ENCODE measurements around the gene TBC1D2.

- TF ChIP-seq CTCF (IDR thresholded peaks at IDR 0.05; ENCODE audit: low read depth, low read length) = no peak
- no peak for TF ChIP-seq POLR2A (IDR thresholded peaks at IDR 0.05; ENCODE audit: extremely low read depth, insufficient read length)
- no peak for TF ChIP-seq MYC (IDR thresholded peaks at IDR 0.05; ENCODE audit: low read depth, low read length)
- no peak for TF ChIP-seq MAX (IDR thresholded peaks at IDR 0.05; ENCODE audit: low read depth, low read length)
Measured at GRCh38 chr9:98168941-98169488, 86.4 kb downstream of the TBC1D2 start.

Data from NB4 (cell line).